Right atrium auricular region (tissue), 2 donors: ENCODE data around the gene NSF. TPM values are rescaled to one million over a fixed set of nuclear protein-coding genes. Genes with fewer than 3 reads are reported as not detected.

Experiments
- DNase-seq: peaks from one replicate; pipeline ENCODE4 v3.0.0-alpha.2; 2019; ENCODE audit warnings: low spot score
- H3K27ac ChIP-seq, 2 donors: fragments of 200-600 bp; sonication (generic); 1 replicate in 1 of 2; 2 replicates in 1 of 2; pipeline ENCODE4 v1.5.1; 2016 to 2019
- H3K27me3 ChIP-seq, 2 donors: fragments of 200-600 bp; sonication (generic); one replicate each; pipeline versions ENCODE4 v1.5.1 to v1.6.0; 2017 to 2019
- H3K36me3 ChIP-seq: fragments of 200-600 bp; sonication (generic); one replicate; pipeline ENCODE4 v1.5.1; 2016
- H3K4me1 ChIP-seq, 2 donors: fragments of 200-600 bp; sonication (generic); one replicate each; pipeline versions ENCODE4 v1.5.1 to v1.6.0; 2017 to 2019
- H3K4me3 ChIP-seq, 2 donors: fragments of 200-600 bp; sonication (generic); 1 replicate in 1 of 2; 2 replicates in 1 of 2; pipeline ENCODE4 v1.5.1; 2017 to 2019; ENCODE audit warnings: mild to moderate bottlenecking in 1 of 2, moderate library complexity in 1 of 2
- H3K9me3 ChIP-seq, 2 donors: fragments of 200-600 bp; sonication (generic); one replicate each; pipeline ENCODE4 v1.5.1; 2019
- CTCF ChIP-seq, 2 donors: fragments of 200-600 bp; sonication (generic); IDR thresholded peaks; one replicate each; pipeline ENCODE4 v1.5.1; 2019; ENCODE audit warnings: antibody characterized with exemption in 2 of 2
- total RNA-seq, 2 donors: library from RNA; depleted of rRNA; stranded (reverse); fragments of >200 nt; gene quantifications; one replicate each; pipeline ENCODE4 v1.1.0, GENCODE V29; 2016

The NSF gene
- total RNA-seq, 2 donors from 2014 or later, result 13.1 to 17.8 TPM

GRCh38 chr17:46805771-46806170 lies 215.3 kb downstream of the NSF start:
- Histone ChIP-seq H3K36me3 (no peaks in the 10 kb centered on the region), H3K4me1 (no peaks in the 10 kb centered on the region), H3K27ac (no peak overlapping the region), H3K4me3 (no peak overlapping the region), H3K27me3 (no peaks in the 10 kb centered on the region), H3K9me3 (no peaks in the 10 kb centered on the region)
- DNase-seq, result no peak
- no peak for TF ChIP-seq CTCF (IDR thresholded peaks at IDR 0.05)

Other genes with a start within 250 kb of the NSF start
- gene ARL17B, start 228.9 kb upstream of the NSF start, total RNA-seq, result 1 to 10 TPM; 7.4 to 9.8 TPM
- gene LRRC37A2, start 78.2 kb upstream of the NSF start, total RNA-seq, result 1 to 10 TPM; 3.1 to 5.7 TPM
- gene ARL17A, start 11.0 kb upstream of the NSF start, total RNA-seq, result 1 to 10 TPM; 6.0 to 6.2 TPM
- gene WNT3, start 228.0 kb downstream of the NSF start, total RNA-seq, result 1 to 10 TPM in 1 of 2 donors, under 1 TPM in 1; 0.44 to 1.2 TPM